ENCODE measurements around the gene CALM1. TPM values are rescaled to one million over a fixed set of nuclear protein-coding genes. Genes with fewer than 3 reads are reported as not detected.

CALM1 gene
- total RNA-seq, 1 donor from 2014 or later: 590 TPM

Other genes with a start within 250 kb of the CALM1 start
- 113 TPM for gene PSMC1, start 140.5 kb upstream of the CALM1 start, total RNA-seq (ENCODE audit: unreplicated experiment)
- 22.4 TPM for gene NRDE2, start 65.1 kb upstream of the CALM1 start, total RNA-seq (ENCODE audit: unreplicated experiment)

Data from glutamatergic neuron (in vitro differentiated cells).